HepG2 (cell line): Measurements from ENCODE around the gene KDM7A. TPM values are rescaled to one million over a fixed set of nuclear protein-coding genes. Genes with fewer than 3 reads are reported as not detected.

Source experiments
- ATAC-seq: fragments of 200-7000 bp; cut with Tn5 transposase; 3 replicates; pipeline ENCODE4 v1.9.1; 2020; ENCODE audit warnings: mild to moderate bottlenecking, moderate library complexity
- Bru-seq: library from RNA; stranded (reverse); fragments of 400-500 nt; gene quantifications from one replicate; lab custom pipeline; 2021; lab: Mats Ljungman, UMichigan
- BruChase-seq, 2 experiments: library from RNA; stranded (reverse); fragments of 400-500 nt; gene quantifications; one replicate each; lab custom pipeline; 2021; lab: Mats Ljungman, UMichigan
- BruUV-seq: library from RNA; stranded (reverse); fragments of 400-500 nt; replicated peaks from 2 replicates; lab custom pipeline; 2021; lab: Mats Ljungman, UMichigan
- CTCF ChIA-PET: fragments of 300-600 bp; formaldehyde crosslinking; extraction: SDS; loops from one replicate; lab custom pipeline; 2021; ENCODE audit warnings: low total read pairs, inconsistent platforms, low intra/inter-chr PET ratio; lab: Yijun Ruan, JAX
- POLR2A ChIA-PET: fragments of 350-600 bp; sonication (Branson Sonifier 250); formaldehyde crosslinking; loops from one replicate; lab custom pipeline; 2020; ENCODE audit warnings: antibody characterized with exemption, inconsistent platforms; lab: Yijun Ruan, JAX
- DNase-seq: peaks from one replicate; pipeline ENCODE4 v3.0.0-alpha.2; 2015; ENCODE audit warnings: low spot score
- FAIRE-seq: peaks from 3 replicates; lab custom pipeline; 2011; peaks lifted over from hg19 to GRCh38; lab: Jason Lieb, UNC
- H2AFZ ChIP-seq: one replicate; pipeline ENCODE4 v1.6.1; 2011; ENCODE audit warnings: low read length, inconsistent platforms
- H3K27ac ChIP-seq: fragments of 300-600 bp; 3 replicates; pipeline ENCODE4 v1.8.0; 2011; ENCODE audit warnings: mixed run types, mild to moderate bottlenecking, mixed read lengths, low read length, inconsistent platforms; ENCODE audit not compliant: insufficient read depth; ENCODE audit errors: extremely low read length
- H3K27me3 ChIP-seq, 2 experiments: fragments of 200-600 bp in 1 of 2; 2 replicates in 1 of 2; 3 replicates in 1 of 2; pipeline versions ENCODE4 v1.6.0 to v1.8.0; 2011; ENCODE audit warnings: low read length in 2 of 2, mild to moderate bottlenecking in 2 of 2, moderate library complexity in 2 of 2, inconsistent platforms in 1 of 2; ENCODE audit not compliant: insufficient read depth in 2 of 2, control insufficient read depth in 1 of 2
- H3K36me3 ChIP-seq, 2 experiments: fragments of 200-600 bp in 1 of 2; replicated peaks in 1 of 2; 2 replicates in 1 of 2; 3 replicates in 1 of 2; pipeline versions ENCODE4 v1.5.1 to v1.8.0; 2011; ENCODE audit warnings: low read length in 2 of 2, inconsistent platforms in 1 of 2; ENCODE audit not compliant: insufficient read depth in 2 of 2, control insufficient read depth in 1 of 2
- H3K4me1 ChIP-seq: 2 replicates; pipeline ENCODE4 v1.5.1; 2012; ENCODE audit warnings: low read length, inconsistent platforms; ENCODE audit not compliant: insufficient read depth
- H3K4me2 ChIP-seq: 2 replicates; pipeline ENCODE4 v1.6.0; 2011; ENCODE audit warnings: low read depth, low read length, inconsistent platforms
- H3K4me3 ChIP-seq, 3 experiments: fragments of 200-600 bp in 1 of 3; sonication (generic), shearing (Covaris generic) in 1 of 3; replicated peaks in 1 of 3; 2 replicates each; pipeline ENCODE4 v1.5.1; 2011 to 2016; ENCODE audit warnings: low read length in 3 of 3, inconsistent platforms in 2 of 3, low read depth in 2 of 3, mild to moderate bottlenecking in 2 of 3, control low read depth in 1 of 3, mixed read lengths in 1 of 3; ENCODE audit not compliant: insufficient read depth in 1 of 3
- H3K79me2 ChIP-seq: one replicate; pipeline ENCODE4 v1.6.1; 2011; ENCODE audit warnings: low read length, inconsistent platforms; ENCODE audit not compliant: insufficient read depth
- H3K9ac ChIP-seq: 2 replicates; pipeline ENCODE4 v1.6.0; 2011; ENCODE audit warnings: mild to moderate bottlenecking, low read depth, low read length, inconsistent platforms; ENCODE audit not compliant: insufficient read depth
- H3K9me3 ChIP-seq: 2 replicates; pipeline ENCODE4 v1.5.1; 2012; ENCODE audit warnings: mild to moderate bottlenecking, low read length
- H4K20me1 ChIP-seq: 2 replicates; pipeline ENCODE4 v1.6.0; 2011; ENCODE audit warnings: inconsistent platforms, mild to moderate bottlenecking, low read length, moderate library complexity; ENCODE audit not compliant: insufficient read depth
- ATF7 ChIP-seq, 2 experiments: fragments of 450-650 bp in 1 of 2; sonication (generic) in 1 of 2; formaldehyde crosslinking in 1 of 2; IDR thresholded peaks; 2 replicates each; pipeline versions ENCODE4 v1.4.0 to v1.6.1; 2016 to 2020; ENCODE audit warnings: antibody characterized with exemption in 1 of 2, mild to moderate bottlenecking in 1 of 2, missing genetic modification reagents in 1 of 2
- GATA4 ChIP-seq: sonication (generic); IDR thresholded peaks from 2 replicates; pipeline ENCODE4 v1.6.1; 2016; ENCODE audit warnings: antibody characterized with exemption, low read depth, borderline replicate concordance
- HMG20B ChIP-seq: conservative IDR thresholded peaks from 2 replicates; pipeline ENCODE4 v1.6.1; 2016; ENCODE audit warnings: missing genetic modification reagents, missing compliant biosample characterization
- JUN ChIP-seq: sonication (generic); formaldehyde crosslinking; IDR thresholded peaks from 2 replicates; pipeline ENCODE4 v1.4.0; 2020; ENCODE audit warnings: mild to moderate bottlenecking, missing genetic modification reagents
- MXI1 ChIP-seq: IDR thresholded peaks from 3 replicates; pipeline ENCODE4 v1.6.1; 2012; ENCODE audit warnings: low read depth, low read length, inconsistent platforms, borderline replicate concordance
- NFRKB ChIP-seq: fragments of 450-650 bp; IDR thresholded peaks from 2 replicates; pipeline ENCODE4 v1.6.1; 2017
- PLRG1 ChIP-seq: fragments of 450-650 bp; conservative IDR thresholded peaks from 2 replicates; pipeline ENCODE4 v1.6.1; 2016
- RFXAP ChIP-seq: sonication (generic); formaldehyde crosslinking; IDR thresholded peaks from 2 replicates; pipeline ENCODE4 v1.4.0; 2020; ENCODE audit warnings: missing genetic modification reagents, borderline replicate concordance
- ZMAT5 ChIP-seq: sonication (generic); formaldehyde crosslinking; IDR thresholded peaks from 2 replicates; pipeline ENCODE4 v1.5.0; 2020; ENCODE audit warnings: mild to moderate bottlenecking, low read depth, missing genetic modification reagents, borderline replicate concordance
- ZNF781 ChIP-seq: sonication (generic); formaldehyde crosslinking; IDR thresholded peaks from 2 replicates; pipeline ENCODE4 v1.5.1; 2020; ENCODE audit warnings: borderline replicate concordance, mild to moderate bottlenecking, missing genetic modification reagents; ENCODE audit errors: not compliant biosample characterization
- ZNF839 ChIP-seq: sonication (generic); formaldehyde crosslinking; IDR thresholded peaks from 2 replicates; pipeline ENCODE4 v1.4.0; 2020; ENCODE audit warnings: missing genetic modification reagents, mild to moderate bottlenecking, borderline replicate concordance
- WGBS: methylation state at CpG from one replicate; pipeline ENCODE4 v1.1.6; 2017; ENCODE audit warnings: low lambda C conversion rate; 5-methylcytosine and 5-hydroxymethylcytosine counted together
- in situ Hi-C: cut with HindIII; loops from 2 replicates; pipeline ENCODE4 v1.10.0; 2017; ENCODE audit warnings: low pct_unique_long_range_greater_than_20kb; ENCODE audit not compliant: extremely low pct_ligation_motif_present
- intact Hi-C: fragments of 100-400 bp; cut with micrococcal nuclease; formaldehyde crosslinking; loops from one replicate; pipeline ENCODE4 v1.10.0; 2022; ENCODE audit not compliant: unreplicated experiment
- long read RNA-seq, 2 experiments: library from RNA in 1 of 2; library from polyadenylated mRNA in 1 of 2; stranded (forward) in 1 of 2; unstranded in 1 of 2; transcript quantifications; one replicate each; pipeline ENCODE4 v2.0.0, GENCODE V29; 2019 to 2022
- polyA minus RNA-seq, 3 experiments: library from RNA; depleted of rRNA, polyadenylated mRNA; stranded (reverse); fragments of >200 nt; gene quantifications; 2 replicates each; pipeline ENCODE4 v1.2.3, GENCODE V29; 2011; ENCODE audit warnings: low replicate concordance in 1 of 3
- polyA plus RNA-seq, 8 experiments: library from polyadenylated mRNA; depleted of rRNA in 3 of 8; stranded (reverse) in 7 of 8; unstranded in 1 of 8; fragments of >200 nt; fragmentation: Illumina TruSeq in 4 of 8; extraction: Trizol in 4 of 8; gene quantifications; 2 replicates each; pipeline versions ENCODE4 v1.2.1 to v1.2.3, GENCODE V29; 2011 to 2016; ENCODE audit warnings: low read depth in 4 of 8, missing spikeins in 1 of 8, mixed read lengths in 1 of 8; ENCODE audit not compliant: insufficient read depth in 1 of 8
- total RNA-seq, 5 experiments: library from RNA; depleted of rRNA; stranded (reverse); fragments of >200 nt; fragmentation: Illumina TruSeq; extraction: Trizol; gene quantifications; 2 replicates each; pipeline ENCODE4 v1.2.3, GENCODE V29; 2016; ENCODE audit warnings: low read depth in 1 of 5
- TF ChIP-seq, protein P1 (sequence below): sonication (generic); formaldehyde crosslinking; IDR thresholded peaks from 2 replicates; pipeline ENCODE4 v1.5.0; 2020; ENCODE audit warnings: missing genetic modification reagents

KDM7A gene, protein sequence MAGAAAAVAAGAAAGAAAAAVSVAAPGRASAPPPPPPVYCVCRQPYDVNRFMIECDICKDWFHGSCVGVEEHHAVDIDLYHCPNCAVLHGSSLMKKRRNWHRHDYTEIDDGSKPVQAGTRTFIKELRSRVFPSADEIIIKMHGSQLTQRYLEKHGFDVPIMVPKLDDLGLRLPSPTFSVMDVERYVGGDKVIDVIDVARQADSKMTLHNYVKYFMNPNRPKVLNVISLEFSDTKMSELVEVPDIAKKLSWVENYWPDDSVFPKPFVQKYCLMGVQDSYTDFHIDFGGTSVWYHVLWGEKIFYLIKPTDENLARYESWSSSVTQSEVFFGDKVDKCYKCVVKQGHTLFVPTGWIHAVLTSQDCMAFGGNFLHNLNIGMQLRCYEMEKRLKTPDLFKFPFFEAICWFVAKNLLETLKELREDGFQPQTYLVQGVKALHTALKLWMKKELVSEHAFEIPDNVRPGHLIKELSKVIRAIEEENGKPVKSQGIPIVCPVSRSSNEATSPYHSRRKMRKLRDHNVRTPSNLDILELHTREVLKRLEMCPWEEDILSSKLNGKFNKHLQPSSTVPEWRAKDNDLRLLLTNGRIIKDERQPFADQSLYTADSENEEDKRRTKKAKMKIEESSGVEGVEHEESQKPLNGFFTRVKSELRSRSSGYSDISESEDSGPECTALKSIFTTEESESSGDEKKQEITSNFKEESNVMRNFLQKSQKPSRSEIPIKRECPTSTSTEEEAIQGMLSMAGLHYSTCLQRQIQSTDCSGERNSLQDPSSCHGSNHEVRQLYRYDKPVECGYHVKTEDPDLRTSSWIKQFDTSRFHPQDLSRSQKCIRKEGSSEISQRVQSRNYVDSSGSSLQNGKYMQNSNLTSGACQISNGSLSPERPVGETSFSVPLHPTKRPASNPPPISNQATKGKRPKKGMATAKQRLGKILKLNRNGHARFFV
- total RNA-seq (2016; rRNA removed; fragmentation: Illumina TruSeq; extraction: Trizol) (10.8 and 15.0 TPM in 2 replicates), polyA plus RNA-seq (2011; rRNA removed) (15.7 and 16.8 TPM in 2 replicates), polyA minus RNA-seq (2011; rRNA and poly(A)+ RNA removed; ENCODE audit: low replicate concordance) (4.4 and 44.0 TPM in 2 replicates), Bru-seq, nascent RNA (percentile 96 among the genes with signal in this experiment), BruChase-seq, experiment 1, labeled RNA remaining after a 6-hour chase (percentile 91 among the genes with signal in this experiment), BruChase-seq, experiment 2, labeled RNA remaining after a 2-hour chase (percentile 94 among the genes with signal in this experiment)
- total RNA-seq (2016; cell fraction: cytosol; rRNA removed; fragmentation: Illumina TruSeq; extraction: Trizol; ENCODE audit: low read depth) = 1.8 and 2.0 TPM in 2 replicates
- total RNA-seq (2016; cell fraction: insoluble cytoplasmic fraction; rRNA removed; fragmentation: Illumina TruSeq; extraction: Trizol) = 10.8 and 15.2 TPM in 2 replicates
- total RNA-seq (2016; cell fraction: membrane; rRNA removed; fragmentation: Illumina TruSeq; extraction: Trizol) = 3.6 and 4.1 TPM in 2 replicates
- total RNA-seq (2016; cell fraction: nucleus; rRNA removed; fragmentation: Illumina TruSeq; extraction: Trizol) = 20.9 and 24.0 TPM in 2 replicates
- polyA plus RNA-seq (2011; cell fraction: cytosol; rRNA removed) = 8.4 and 9.9 TPM in 2 replicates
- polyA plus RNA-seq (2011; cell fraction: nucleus; rRNA removed) = 61.8 and 62.8 TPM in 2 replicates
- polyA plus RNA-seq (2012) = 16.1 and 18.5 TPM in 2 replicates
- 0.14 and 0.46 TPM in 2 replicates for polyA plus RNA-seq (2016; cell fraction: cytosol; fragmentation: Illumina TruSeq; extraction: Trizol; ENCODE audit: low read depth)
- polyA plus RNA-seq (2016; cell fraction: insoluble cytoplasmic fraction; fragmentation: Illumina TruSeq; extraction: Trizol; ENCODE audit: low read depth) = 7.0 and 7.1 TPM in 2 replicates
- 1.5 and 1.6 TPM in 2 replicates for polyA plus RNA-seq (2016; cell fraction: membrane; fragmentation: Illumina TruSeq; extraction: Trizol; ENCODE audit: low read depth)
- polyA plus RNA-seq (2016; cell fraction: nucleus; fragmentation: Illumina TruSeq; extraction: Trizol; ENCODE audit: insufficient read depth, low read depth) = 19.4 and 21.7 TPM in 2 replicates
- polyA minus RNA-seq (2011; cell fraction: cytosol; rRNA and poly(A)+ RNA removed) = 30.4 and 36.9 TPM in 2 replicates
- 140 TPM in 2 replicates for polyA minus RNA-seq (2011; cell fraction: nucleus; rRNA and poly(A)+ RNA removed)
- long read RNA-seq, experiment 1, partial matches to known transcripts = 3 of 7 reads
- long read RNA-seq, experiment 1, other reads (novel, unspliced or antisense) = 4 of 7 reads
- long read RNA-seq, experiment 2, partial matches to known transcripts = 3 of 47 reads
- long read RNA-seq, experiment 2, other reads (novel, unspliced or antisense) = 44 of 47 reads

- Histone ChIP-seq H3K9ac (peak within 1 kb of the TSS; percentile 92), H3K4me3 (peak within 1 kb of the TSS; percentile 91 to 93 (median 92)), H3K9me3 (peaks cover 6% of the 10 kb centered on the region; the same call in 1 of the 2 replicates), H3K79me2 (peaks cover 53% of the 10 kb centered on the region), H3K27me3 (no peaks in the 10 kb centered on the region), H3K27ac (peak within 1 kb of the TSS; percentile 84), H3K36me3 (peaks cover 0 to 6% of the 10 kb centered on the region in 2 experiments; a peak in 1 of 5 replicates), H3K4me2 (peak within 1 kb of the TSS; percentile 86), H3K4me1 (peaks cover 45% of the 10 kb centered on the region), H2AFZ (no peak within 1 kb of the TSS), H4K20me1 (peaks cover 29% of the 10 kb centered on the region)
- peak; percentile 89 for ATAC-seq
- intact Hi-C loops = no loop called here
- ChIA-PET CTCF (no interaction called here), POLR2A (interaction anchor here (0.9 to 4.1 kb wide), 23 partner anchors 9 to 149 kb away, joined by 3 to 128 read pairs (median 4); no protein-coding TSS in a partner anchor)
- WGBS = 2% methylated on average over 30 of the region's 132 CpGs
- DNase-seq = peak; percentile 81
- in situ Hi-C loops = loop anchor here (5.0 to 10.0 kb wide), 2 partner anchors 55 to 128 kb away; no protein-coding TSS in a partner anchor
- no peak for FAIRE-seq
- TSS peak; percentile 73 for BruUV-seq
- 0 out of 2 replicates have a peak, but pooled peaks have one; percentile 44 for TF ChIP-seq ZNF839 (CRISPR knock-in tag)
- no peak for TF ChIP-seq ATF7 (IDR thresholded peaks at IDR 0.05)
- peak; percentile 71; the same call in 1 of the 2 replicates for TF ChIP-seq ATF7 (CRISPR knock-in tag; IDR thresholded peaks at IDR 0.05)
- no peak for TF ChIP-seq GATA4
- TF ChIP-seq NFRKB = no peak
- TF ChIP-seq ZNF781 (CRISPR knock-in tag) = peak; percentile 37
- TF ChIP-seq MXI1 = peak; percentile 84; the same call in 2 of the 3 replicates
- no peak for TF ChIP-seq PLRG1
- TF ChIP-seq HMG20B = no peak
- peak; percentile 12; the same call in 1 of the 2 replicates for TF ChIP-seq RFXAP
- no peak for TF ChIP-seq ZMAT5 (CRISPR knock-in tag)
- TF ChIP-seq, protein P1, sequence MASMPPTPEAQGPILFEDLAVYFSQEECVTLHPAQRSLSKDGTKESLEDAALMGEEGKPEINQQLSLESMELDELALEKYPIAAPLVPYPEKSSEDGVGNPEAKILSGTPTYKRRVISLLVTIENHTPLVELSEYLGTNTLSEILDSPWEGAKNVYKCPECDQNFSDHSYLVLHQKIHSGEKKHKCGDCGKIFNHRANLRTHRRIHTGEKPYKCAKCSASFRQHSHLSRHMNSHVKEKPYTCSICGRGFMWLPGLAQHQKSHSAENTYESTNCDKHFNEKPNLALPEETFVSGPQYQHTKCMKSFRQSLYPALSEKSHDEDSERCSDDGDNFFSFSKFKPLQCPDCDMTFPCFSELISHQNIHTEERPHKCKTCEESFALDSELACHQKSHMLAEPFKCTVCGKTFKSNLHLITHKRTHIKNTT (CRISPR knock-in tag) = no peak
- TF ChIP-seq JUN (CRISPR knock-in tag) = no peak
Observed at GRCh38 chr7:140176811-140177702, at the start of gene KDM7A. KDM7A (minus strand) TSS chr7:140176983; CDS start chr7:140176937, 46 bp downstream.
